Activated gamma-delta T cell treated with Interleukin-2 at 50 U/mL for 16 hours (primary cell): ENCODE data around the gene PRKCB.
"Not testable (repeated sequence)": the region's sequence is repeated elsewhere in the genome, so short reads cannot be mapped to it uniquely, and the experiment has no call there.

Experiments
- DNase-seq: peaks from one replicate; pipeline ENCODE4 v3.0.0-alpha.2; 2020

The PRKCB gene

GRCh38 chr16:23905027-23905426 is 69.2 kb downstream of the PRKCB start:
- no peak for DNase-seq

GRCh38 chr16:23907457-23907902 is 71.7 kb downstream of the PRKCB start:
- no peak for DNase-seq

- DNase-seq: no peak
Observed at GRCh38 chr16:23907903-23908302, 72.1 kb downstream of the PRKCB start.

- no peak for DNase-seq
Observed at GRCh38 chr16:23908790-23909189, 73.0 kb downstream of the PRKCB start.

GRCh38 chr16:23909792-23910418 is 74.1 kb downstream of the PRKCB start:
- DNase-seq: no peak

GRCh38 chr16:23914946-23915530 is 79.3 kb downstream of the PRKCB start:
- no peak for DNase-seq

GRCh38 chr16:23916552-23916951 is 80.8 kb downstream of the PRKCB start:
- DNase-seq: not testable (repeated sequence)

- DNase-seq: no peak
Observed at GRCh38 chr16:23917621-23918020, 81.8 kb downstream of the PRKCB start.

- DNase-seq: no peak
Observed at GRCh38 chr16:23920446-23920845, 84.7 kb downstream of the PRKCB start.

- DNase-seq: no peak
Observed at GRCh38 chr16:23920899-23921298, 85.1 kb downstream of the PRKCB start.

GRCh38 chr16:23922406-23922805 is 86.6 kb downstream of the PRKCB start:
- DNase-seq: no peak

- DNase-seq: no peak
Observed at GRCh38 chr16:23924128-23924527, 88.3 kb downstream of the PRKCB start.

GRCh38 chr16:23927796-23928195 is 92.0 kb downstream of the PRKCB start:
- no peak for DNase-seq

- no peak for DNase-seq
Observed at GRCh38 chr16:23929237-23929636, 93.5 kb downstream of the PRKCB start.

GRCh38 chr16:23929856-23930255 is 94.1 kb downstream of the PRKCB start:
- DNase-seq: no peak

GRCh38 chr16:23930791-23931190 is 95.0 kb downstream of the PRKCB start:
- DNase-seq: no peak

GRCh38 chr16:23931199-23931598 is 95.4 kb downstream of the PRKCB start:
- no peak for DNase-seq

GRCh38 chr16:23933650-23934049 is 97.9 kb downstream of the PRKCB start:
- DNase-seq: not testable (repeated sequence)

GRCh38 chr16:23934610-23935236 is 98.9 kb downstream of the PRKCB start:
- DNase-seq: no peak

- no peak for DNase-seq
Observed at GRCh38 chr16:23940111-23940510, 104.3 kb downstream of the PRKCB start.

- no peak for DNase-seq
Observed at GRCh38 chr16:23941025-23941424, 105.2 kb downstream of the PRKCB start.

- DNase-seq: no peak
Observed at GRCh38 chr16:23941963-23942564, 106.3 kb downstream of the PRKCB start.

GRCh38 chr16:23943604-23944003 is 107.8 kb downstream of the PRKCB start:
- DNase-seq: no peak

GRCh38 chr16:23944381-23944780 is 108.6 kb downstream of the PRKCB start:
- DNase-seq: no peak
